GM18517 (cell line): ENCODE data around the gene GDF2.

Source experiments
- ATAC-seq: cut with Tn5 transposase; IDR thresholded peaks from one replicate; pipeline ENCODE4 v1.9.1; 2021; ENCODE audit warnings: mild to moderate bottlenecking, moderate library complexity; ENCODE audit not compliant: unreplicated experiment

The GDF2 gene

DNA sequence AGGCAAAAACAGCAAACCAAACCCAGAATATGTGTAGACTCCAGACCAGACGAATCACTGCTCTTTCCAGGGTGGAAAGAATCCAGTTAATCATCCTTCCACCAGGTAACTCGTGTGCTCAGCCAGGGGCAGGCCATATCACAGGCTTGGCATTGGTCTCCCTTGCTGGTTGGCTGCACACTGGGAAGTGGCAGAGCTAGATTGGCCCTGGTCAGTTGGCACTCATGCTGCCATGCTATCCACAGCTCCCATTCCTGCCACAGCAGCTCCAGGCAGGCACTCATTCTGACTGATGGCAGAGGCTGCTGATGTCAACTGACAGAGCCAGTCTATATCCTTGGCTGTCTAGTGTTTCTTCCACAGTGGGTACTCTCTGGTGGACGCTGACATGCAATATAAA, 31.9 kb upstream of the GDF2 start:
- no peak for ATAC-seq

DNA sequence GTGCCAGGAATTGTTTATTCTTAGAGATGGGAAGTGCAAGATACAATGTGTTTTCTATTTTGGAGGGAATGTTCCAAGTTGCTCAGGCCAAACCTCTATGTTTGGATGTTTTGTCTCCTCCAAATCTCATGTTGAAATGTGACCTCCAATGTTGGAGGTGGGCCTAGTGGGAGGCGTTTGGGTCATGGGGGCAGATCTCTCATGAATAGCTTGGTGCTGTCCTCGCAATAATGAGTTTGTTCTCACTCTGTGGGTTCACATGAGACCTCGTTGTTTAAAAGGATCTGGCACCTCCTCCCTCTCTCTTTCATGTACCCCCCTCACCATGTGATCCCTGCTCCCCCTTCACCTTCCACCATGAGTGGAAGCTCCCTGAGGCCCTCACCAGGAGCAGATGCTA, 30.6 kb upstream of the GDF2 start:
- no peak for ATAC-seq

DNA sequence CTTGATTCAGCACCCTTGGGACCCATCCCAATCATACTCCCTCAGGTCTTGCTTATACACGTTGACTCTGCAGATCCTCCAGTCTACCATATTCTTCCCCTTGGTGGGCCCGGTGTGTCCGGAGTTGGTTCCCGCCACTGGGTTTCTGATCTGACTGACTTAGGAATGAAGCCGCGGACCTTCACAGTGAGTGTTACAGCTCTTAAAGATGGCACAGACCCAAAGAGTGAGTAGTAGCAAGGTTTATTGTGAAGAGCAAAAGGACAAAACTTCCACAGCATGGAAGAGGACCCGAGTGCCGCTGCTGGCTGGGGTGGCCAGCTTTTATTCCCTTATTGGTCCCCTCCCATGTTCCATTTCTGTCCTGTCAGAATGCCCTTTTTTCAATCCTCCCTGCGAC, 28.2 kb upstream of the GDF2 start:
- no peak for ATAC-seq

DNA sequence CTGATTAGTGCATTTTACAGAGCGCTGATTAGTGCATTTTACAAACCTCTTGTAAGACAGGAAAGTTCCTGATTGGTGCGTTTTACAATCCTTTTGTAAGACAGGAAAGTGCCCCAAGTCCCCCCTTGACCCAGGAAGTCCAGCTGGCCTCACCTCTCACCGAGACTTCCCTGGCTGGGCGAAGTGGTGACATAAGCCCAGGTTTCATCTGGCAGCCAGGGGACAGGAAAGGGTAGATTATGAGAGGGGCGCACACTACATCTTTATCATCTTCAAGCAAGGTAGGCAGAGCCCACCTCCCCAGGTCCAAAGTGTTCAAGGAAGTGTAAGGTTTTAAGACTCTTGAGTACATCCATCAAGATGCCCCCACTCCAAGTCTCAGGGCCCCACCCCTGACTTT, 27.8 kb upstream of the GDF2 start:
- ATAC-seq: no peak

DNA sequence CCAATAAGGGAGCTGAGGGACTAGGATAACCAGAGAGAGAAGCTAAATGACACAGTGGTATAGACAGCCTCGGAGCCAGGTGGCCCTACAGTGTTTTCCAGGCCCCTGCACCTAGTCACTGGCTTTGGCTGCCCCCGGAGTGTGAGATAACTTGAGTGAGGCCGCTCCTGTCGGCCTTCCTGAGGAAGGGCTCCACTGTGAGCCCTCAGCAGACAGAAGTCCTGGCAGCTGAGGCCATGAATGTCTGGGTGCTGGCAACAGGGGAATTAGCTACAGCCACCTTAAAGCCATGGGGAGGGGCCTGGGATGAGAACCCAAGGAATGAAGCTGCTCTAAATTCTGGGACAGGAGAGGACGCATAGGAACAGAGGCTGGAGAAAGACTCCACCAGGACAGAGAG, 26.8 kb upstream of the GDF2 start:
- no peak for ATAC-seq

DNA sequence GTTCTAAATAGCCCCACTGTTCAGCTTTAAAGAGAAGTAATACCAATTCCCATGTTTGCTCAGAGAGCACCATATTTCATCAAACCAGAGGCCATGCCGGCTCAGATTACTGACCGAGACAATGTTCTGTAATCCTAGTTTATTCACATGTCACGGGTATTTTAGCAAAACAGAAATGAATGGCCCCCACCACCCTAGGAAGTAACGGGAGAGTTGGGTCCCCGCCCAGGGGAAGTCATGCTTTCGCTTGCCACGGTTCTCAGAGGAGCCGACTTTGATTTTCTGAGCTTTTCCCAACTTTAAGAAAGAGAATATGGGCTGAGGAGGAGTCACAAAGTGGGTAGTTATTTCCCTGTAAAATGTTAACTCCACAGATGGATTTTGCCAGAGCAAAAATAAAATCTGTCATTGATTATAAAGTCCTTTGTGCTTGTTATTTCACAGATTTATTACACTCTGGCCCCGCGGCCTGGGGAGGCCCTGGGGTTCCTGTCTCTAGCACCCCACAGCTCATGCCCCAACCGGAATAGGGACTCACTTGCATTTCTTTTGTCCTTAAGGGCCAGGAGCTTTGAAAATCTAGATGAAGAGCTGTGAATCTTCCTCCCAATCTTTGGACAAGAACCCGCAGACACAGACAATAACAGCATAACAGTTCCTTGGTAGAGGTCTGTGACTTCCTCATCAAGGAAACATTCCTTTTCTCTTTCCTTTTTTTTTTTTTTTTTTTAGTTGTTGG, 25.9 kb upstream of the GDF2 start:
- ATAC-seq: no peak

DNA sequence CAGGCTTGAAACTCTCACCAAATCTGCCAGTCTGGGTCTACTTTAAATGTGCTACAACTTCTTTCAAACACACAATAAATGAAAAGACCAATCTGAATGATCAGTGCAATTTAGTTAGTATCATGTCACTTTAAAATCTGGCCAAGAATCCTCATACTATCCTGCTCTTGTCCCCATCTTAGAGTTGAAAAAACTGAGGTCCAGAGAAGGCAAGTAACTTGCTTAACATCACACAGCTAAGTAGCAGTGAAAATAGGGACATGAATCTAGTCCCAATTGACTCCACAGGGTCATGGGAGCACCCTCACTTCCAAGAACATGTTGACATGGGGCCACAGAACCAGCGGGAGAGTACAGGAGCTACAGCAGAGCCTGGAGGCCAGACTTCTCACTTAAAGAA, 25.3 kb upstream of the GDF2 start:
- ATAC-seq: no peak

DNA sequence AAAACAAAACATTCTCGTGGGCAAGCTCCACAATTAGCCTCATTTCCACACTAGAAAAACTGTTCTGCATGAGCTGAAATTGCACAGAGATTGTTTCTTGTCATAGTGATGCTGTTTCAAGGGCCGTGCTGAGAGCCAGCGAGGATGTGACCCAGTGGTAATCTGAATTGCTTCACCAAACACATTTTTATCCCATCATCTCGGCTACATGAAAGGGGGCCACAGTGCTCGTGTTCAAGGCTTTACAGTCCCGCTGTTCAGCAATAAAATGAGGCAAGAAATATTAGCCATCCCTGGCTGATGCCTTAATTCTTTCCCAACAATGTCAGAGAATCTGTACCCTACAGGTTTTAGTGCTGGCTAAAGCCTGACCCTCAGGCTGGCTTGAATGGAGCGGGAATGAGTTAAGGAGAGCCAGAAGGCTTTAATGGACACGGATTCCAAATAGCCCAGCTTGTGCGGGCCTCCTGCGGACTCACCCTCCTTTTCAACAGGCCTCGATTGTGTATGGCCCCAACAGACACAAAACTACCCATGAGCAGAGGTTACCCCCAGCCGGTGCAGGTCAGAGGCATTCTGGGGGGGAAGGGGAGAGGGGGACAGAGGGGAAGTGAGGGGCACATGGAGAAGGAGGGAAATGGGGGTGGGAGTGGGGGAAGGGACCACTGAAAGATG, 24.3 kb upstream of the GDF2 start:
- ATAC-seq: no peak

DNA sequence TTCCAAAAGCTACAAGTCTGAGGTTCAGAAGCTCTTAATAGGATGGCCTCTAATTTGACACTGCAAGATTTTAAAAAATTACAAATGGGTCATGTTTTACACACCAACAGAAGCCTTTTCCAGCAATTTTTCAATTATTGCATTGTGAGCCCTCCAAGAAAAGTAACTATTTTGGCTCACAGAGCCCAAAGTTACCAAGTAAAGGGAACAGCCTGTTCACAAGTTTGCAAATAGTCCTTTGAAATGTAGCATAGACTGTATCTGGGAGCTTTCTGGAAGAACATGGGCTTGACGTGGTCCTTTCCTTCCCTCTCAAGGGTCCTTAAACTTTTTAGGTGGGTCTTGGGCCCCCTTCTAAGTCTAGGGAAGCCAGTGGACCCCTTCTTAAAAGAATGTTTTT, 23.5 kb upstream of the GDF2 start:
- no peak for ATAC-seq

DNA sequence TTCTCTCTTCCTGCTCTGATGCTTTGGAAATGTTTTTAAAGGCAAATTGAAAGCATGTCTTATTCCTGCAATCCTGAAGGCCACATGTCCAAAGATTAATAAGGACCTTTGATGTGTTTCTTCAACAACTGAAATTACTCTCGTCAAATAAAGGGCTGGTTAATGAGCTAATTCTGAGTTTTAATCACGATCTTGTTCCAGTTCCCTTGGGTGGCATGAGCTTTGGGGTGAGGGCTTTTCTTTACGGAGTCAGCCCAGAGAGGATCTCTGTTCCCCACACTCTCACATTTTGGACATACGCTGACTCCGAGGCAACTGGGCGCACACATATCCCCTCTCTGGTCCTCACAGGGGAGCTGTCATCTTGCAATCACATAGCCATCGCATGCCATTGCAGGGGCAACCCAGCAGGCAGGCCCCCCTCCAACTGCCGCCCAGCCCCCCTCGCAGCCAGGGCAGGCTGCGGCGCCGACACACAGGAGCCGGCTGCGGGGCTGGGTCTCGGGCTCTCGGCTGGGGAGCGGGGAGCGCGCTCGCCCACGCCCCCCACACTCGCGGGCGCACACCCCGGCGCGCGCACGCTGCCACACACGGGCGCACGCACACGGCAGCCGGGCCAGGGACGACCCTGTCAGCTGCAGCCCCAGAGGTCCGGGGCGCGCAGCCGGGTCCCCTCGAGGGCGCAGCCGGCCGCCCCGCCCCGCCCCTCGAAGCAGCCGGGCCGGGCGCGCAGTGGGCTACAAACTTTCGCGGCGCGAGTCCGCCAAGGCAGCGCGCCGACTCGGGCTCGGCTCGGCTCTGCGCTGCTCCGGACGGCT, 22.4 kb upstream of the GDF2 start, which contains the start of gene GDF10:
GDF10 (plus strand) TSS at position 587 of the 818 bp plus-strand sequence. CDS start 455 bp downstream, outside the sequence.
- ATAC-seq: no peak

DNA sequence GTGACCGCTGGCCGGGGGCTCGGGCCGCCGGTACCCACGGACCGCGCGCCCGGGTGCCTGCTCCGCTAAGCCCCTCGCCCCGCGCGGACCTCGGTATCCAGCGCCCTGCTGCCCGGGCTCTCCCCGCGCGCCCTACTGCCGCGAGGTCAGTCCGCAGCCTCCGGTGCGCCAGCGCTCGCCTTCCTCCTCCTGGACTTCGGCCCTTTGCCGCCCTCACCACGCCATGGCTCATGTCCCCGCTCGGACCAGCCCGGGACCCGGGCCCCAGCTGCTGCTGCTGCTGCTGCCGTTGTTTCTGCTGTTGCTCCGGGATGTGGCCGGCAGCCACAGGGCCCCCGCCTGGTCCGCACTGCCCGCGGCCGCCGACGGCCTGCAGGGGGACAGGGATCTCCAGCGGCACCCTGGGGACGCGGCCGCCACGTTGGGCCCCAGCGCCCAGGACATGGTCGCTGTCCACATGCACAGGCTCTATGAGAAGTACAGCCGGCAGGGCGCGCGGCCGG, 21.8 kb upstream of the GDF2 start:
- ATAC-seq: no peak

DNA sequence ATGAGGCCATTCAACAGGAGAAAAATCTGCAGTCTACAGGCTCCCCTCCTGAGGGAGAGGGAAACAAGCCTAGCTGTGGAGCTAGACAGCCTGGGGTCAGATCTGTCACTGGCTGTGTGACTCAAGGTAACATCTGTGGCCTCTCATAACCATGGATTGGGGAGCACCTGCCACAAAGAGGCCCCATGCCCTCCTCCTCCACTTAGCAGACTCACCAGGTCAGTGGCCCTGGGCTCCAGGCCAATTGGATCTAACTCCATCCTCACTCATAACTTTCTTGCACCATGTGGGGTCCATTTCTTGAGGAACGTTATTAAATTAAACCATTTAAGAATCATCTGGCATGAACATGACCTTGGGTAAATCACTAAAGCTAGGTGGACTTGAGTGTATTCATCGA, 20.4 kb upstream of the GDF2 start:
- ATAC-seq: no peak

DNA sequence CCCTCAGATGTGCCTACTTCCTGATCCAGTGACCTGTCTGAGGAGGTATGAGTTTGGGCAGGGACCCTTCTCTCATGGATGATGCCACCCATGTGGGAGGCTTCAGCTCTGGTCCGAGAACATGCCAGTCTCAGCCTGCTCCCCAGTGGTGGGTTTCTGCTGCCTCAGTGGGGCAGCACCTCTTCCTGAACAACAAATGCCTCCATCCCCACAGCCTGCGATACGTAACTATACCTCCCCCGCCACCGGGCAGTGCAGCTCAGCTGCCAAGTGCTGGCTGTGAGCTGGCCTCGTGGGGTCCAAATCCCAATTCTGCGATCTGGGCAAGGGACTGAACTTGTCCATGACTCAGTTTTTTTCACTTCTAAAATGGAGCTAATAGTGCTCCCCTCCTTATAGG, 19.1 kb upstream of the GDF2 start:
- no peak for ATAC-seq

DNA sequence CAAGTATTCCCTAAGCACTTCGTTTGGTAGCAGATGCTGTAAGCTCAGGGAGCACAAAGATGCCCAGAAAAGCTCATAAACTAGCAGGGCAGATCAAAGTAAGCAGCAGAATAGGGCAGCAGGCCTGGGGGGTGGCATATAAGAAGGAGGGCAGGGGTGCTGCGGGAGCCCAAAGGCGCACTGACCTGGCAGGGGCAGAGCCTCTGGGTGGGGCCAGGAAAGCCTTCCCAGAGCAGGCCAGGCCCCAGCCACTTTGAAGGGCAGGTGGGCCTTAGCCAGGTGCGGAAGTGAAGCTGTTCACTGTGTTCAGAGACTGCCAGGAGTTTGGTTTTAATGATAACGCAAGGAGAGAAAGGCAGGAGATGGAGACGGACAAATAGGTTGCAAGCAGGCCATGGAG, 18.4 kb upstream of the GDF2 start:
- ATAC-seq: no peak

DNA sequence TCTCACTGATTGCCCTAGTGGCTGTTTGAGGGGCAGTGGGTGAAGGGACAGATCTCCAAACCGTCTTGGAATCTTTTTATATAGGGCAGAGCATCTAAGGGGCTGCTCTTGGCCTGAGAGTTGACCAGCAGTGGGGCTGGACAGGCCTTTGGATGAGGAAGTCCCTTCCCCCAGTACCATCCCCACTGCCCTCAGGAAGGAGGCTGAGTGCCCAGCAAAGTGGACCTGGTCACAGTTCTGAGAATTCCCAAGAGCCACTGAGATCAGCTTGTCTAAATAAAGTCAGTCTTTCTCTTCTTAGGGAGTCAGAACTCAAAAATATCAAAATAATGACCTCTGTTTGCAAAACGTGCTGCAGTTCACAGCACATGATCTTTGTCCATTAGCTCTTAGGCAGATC, 16.7 kb upstream of the GDF2 start:
- no peak for ATAC-seq

DNA sequence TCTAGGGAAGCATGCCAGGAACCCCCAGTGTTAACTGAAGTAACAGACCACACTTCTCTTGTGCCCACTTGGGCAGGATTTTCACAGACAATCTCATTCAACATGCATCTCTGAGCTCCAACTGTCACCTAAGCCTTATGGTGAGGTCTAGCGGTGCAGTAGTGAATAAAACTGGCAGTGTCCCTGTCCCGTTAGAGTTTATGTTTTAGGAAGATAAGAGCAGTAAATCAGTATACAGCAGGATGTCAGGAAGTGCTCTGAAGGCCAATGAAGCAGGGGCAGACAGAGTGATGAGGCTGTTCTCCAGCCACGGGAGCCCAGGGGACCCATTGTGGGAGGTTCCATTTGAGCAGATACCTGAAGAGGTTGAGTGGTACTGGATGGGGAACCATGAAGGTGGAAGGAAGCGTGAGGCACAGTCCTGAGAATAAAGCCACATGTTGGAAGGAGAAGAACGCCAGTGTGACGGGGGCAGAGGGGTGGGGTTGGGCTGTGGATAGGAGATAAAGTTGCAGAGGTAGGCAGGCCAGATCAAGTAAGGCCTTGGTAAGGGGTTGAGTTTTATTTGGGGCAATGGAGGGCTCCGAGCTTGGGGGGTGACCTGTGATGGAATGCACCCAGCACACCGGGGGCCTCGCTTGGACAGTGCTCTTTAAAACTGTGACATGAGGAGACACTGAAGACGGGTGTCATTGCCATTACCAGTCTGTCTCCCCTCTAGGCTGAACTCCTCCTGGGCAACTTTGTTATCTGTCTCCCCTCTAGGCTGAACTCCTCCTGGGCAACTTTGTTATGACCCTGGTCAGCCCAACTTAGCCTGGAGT, 15.7 kb upstream of the GDF2 start:
- no peak for ATAC-seq

DNA sequence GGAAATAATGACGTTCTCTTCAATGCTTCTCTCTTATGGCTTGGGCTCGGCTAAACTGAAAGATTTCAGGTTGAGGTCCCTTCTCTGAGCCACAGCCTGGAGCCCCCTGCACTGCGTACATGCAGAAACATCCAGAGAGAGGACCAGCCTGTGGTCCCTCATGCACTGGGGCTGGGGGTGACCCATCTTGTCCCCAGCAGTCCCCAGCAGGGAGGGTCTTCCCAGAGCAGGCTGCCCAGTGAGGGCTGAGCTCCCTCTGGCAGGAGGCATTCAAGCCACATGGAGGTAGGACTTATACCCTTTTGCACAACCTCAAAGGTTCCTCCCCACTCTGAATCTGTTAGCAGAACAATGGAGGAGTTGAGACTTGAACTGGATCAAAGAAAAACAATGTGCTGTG, 14.9 kb upstream of the GDF2 start:
- no peak for ATAC-seq

DNA sequence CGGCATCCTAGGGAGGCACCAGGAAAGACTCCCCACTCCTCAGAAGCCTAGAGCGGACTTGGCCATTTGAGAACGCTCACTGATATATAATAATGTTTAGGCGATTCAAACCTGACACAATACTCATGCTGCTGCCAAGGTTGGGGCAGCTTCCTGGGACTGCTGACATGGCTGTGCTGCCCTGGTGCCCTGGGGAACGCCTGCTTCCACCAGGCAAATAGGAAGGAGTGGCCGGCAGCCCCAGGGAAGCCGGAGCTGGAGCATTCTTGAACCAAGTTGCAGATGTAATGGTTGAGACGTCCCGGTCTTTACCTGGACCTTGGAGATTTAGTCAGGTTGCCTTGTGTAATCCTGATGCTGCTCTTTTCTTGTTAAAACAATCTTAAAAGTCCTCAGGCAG, 13.5 kb upstream of the GDF2 start:
- no peak for ATAC-seq

DNA sequence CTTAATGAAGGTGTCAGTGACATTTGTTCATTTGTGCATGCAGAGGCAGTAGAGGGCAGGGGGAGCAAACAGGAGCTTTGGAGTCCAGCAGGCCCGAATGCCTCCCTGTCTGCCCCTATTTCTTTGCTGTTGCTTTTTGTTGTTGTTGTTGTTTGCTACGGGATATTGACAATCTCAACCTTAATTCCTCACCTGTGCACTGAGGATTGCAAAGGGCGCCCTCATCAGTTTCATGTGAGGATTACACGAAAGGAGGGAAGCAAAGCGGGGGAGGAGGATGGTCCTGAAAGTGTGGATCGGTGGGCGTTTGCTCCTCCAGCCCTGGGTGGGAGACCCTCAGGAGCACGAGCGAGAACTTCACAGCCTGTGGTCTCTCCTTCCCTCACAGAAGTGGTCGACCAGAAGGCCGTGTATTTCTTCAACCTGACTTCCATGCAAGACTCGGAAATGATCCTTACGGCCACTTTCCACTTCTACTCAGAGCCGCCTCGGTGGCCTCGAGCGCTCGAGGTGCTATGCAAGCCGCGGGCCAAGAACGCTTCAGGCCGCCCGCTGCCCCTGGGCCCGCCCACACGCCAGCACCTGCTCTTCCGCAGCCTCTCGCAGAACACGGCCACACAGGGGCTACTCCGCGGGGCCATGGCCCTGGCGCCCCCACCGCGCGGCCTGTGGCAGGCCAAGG, 12.7 kb upstream of the GDF2 start:
- ATAC-seq: no peak

DNA sequence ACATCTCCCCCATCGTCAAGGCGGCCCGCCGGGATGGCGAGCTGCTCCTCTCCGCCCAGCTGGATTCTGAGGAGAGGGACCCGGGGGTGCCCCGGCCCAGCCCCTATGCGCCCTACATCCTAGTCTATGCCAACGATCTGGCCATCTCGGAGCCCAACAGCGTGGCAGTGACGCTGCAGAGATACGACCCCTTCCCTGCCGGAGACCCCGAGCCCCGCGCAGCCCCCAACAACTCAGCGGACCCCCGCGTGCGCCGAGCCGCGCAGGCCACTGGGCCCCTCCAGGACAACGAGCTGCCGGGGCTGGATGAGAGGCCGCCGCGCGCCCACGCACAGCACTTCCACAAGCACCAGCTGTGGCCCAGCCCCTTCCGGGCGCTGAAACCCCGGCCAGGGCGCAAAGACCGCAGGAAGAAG, 12.2 kb upstream of the GDF2 start:
- no peak for ATAC-seq
